Subcutaneous adipose tissue (tissue), 4 donors: Measurements from ENCODE around the gene THADA. TPM values are rescaled to one million over a fixed set of nuclear protein-coding genes. Genes with fewer than 3 reads are reported as not detected.

ENCODE experiments used
- total RNA-seq, 4 donors: library from RNA; depleted of rRNA; stranded (reverse); fragments of >200 nt; gene quantifications; one replicate each; pipeline ENCODE4 v1.1.0, GENCODE V29; 2016
- TF ChIP-seq, protein P1 (sequence below): fragments of 450-650 bp; IDR thresholded peaks from one replicate; pipeline ENCODE4 v1.5.1; 2016; ENCODE audit warnings: low read depth, mild to moderate bottlenecking, control low read depth, antibody characterized with exemption, moderate library complexity

The THADA gene
- total RNA-seq, 4 donors from 2014 or later = 31.8 to 71.9 (median 53.8) TPM

DNA sequence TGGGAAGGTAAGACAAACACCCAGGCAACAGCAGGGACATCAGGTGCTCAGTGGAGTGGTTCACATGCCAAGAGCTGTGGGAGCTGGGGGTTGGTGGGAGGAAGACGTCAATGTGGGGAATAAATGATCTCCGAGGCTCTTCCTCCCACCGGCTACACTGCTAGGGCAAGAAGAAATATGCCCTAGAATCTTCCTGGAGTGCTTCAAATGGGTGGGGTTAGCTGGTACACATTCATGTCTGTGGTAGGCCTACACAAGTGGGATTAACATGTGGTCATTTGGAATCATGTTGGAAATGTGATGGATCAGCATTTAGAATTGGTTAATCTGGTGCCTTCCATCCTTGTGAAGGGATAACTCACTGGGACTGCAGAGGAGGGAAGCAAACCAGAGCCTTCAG lies 357.0 kb downstream of the THADA start:
- TF ChIP-seq, protein P1, sequence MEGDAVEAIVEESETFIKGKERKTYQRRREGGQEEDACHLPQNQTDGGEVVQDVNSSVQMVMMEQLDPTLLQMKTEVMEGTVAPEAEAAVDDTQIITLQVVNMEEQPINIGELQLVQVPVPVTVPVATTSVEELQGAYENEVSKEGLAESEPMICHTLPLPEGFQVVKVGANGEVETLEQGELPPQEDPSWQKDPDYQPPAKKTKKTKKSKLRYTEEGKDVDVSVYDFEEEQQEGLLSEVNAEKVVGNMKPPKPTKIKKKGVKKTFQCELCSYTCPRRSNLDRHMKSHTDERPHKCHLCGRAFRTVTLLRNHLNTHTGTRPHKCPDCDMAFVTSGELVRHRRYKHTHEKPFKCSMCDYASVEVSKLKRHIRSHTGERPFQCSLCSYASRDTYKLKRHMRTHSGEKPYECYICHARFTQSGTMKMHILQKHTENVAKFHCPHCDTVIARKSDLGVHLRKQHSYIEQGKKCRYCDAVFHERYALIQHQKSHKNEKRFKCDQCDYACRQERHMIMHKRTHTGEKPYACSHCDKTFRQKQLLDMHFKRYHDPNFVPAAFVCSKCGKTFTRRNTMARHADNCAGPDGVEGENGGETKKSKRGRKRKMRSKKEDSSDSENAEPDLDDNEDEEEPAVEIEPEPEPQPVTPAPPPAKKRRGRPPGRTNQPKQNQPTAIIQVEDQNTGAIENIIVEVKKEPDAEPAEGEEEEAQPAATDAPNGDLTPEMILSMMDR = no peak

DNA sequence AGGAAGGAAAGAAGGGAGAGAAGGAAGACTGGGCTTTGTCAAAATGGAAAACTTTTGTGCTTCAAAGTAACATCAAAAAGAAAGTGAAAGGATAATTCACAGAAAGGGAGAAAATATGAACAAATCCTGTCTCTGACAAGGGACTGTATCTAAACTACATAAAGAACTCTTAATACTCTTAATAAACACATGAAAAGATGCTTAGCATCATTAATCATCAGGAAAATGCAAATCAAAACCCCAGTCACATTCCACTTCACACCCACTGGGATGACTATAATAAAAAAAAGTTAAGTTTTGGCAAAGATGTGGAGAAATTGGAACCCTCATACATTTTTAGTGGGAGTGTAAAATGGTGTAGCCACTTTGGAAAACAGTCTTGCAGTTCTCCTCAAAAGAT lies 357.7 kb downstream of the THADA start:
- TF ChIP-seq, protein P1 = no peak

DNA sequence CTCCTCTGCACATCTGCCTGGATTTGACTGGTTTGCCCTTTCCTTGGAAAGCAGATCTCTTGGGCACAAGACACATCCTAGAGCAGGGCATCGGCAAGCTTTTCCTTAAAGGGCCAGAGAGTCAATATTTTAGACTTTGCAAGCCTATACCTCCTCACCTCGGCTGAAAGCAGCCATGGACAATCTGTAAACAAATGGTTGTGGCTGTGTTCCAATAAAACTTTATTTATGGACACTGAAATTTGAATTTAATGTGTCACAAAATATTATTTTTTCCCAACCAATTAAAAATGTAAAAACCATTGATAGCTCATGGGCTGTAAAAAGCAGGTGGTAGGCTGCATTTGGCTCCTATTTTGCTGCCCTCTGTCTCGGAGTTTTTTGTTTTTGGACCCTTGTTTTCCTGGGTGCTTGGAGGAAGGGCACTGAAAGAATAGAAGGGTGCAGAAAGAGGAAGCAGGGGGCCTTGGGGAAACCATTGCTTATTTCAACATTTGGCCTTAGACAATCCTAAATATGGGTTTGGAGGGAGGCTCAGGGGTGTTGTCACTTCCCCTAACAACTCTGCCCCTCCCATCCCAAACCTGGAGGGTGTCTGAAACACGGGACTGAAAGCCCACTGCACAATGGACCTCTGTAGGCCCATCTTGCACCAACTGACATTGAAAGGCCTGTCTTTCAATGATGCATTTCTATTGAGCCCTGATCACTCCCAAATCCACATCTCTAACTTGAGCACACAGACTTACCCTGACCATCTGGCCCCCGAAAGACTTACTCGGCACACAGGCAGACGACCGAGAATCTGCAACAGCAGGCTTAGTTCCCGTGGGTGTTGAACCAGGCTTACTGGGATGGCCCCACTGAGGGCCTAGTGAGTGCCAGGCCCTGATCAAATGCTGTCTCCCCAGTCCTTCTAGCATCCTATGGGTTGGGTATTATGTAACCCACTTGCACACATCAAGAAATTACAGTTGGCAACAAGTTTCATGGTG lies 362.3 kb downstream of the THADA start:
- TF ChIP-seq, protein P1 = no peak

DNA sequence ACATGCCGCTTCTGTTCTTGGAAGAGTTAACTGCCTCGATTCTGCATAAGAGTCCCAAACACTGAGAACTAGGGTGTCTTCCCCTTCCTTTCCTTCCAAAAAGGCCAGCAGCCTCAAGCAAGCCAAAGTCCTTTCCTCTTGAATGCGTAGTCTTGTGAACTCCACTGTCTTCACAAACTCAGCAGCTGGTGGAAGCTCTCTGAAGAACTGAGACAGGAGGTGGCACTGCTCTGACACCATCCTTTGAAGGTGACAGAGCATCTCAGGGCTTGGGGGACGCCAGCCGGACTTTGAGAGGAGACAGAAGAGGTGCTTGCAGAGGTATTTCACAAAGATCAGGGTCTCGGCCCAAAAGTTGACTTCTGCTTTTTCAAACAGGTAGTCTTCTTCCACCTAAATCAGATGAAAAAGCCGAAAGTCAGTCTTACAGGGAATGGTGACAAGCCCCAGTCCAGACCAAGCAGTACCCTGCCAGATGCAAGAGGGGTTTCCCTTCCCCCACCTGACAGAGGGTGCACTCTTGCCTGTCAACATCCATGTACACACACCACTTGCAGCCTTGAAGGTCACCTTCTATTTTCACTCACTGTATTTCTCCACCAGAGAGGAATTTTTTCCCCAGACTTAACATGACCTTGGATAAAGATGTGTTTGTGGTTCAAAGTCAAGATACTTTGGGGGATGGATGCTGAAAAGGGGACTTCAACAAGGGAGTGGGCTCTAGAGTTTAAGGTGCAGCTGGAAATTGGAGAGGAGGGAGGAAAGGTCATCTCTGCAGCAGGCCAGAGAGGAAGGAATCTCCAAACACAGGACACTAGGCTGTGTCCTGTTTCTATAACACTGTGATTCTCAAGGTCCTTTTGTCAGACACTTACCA lies 364.6 kb downstream of the THADA start:
- TF ChIP-seq, protein P1 = no peak

DNA sequence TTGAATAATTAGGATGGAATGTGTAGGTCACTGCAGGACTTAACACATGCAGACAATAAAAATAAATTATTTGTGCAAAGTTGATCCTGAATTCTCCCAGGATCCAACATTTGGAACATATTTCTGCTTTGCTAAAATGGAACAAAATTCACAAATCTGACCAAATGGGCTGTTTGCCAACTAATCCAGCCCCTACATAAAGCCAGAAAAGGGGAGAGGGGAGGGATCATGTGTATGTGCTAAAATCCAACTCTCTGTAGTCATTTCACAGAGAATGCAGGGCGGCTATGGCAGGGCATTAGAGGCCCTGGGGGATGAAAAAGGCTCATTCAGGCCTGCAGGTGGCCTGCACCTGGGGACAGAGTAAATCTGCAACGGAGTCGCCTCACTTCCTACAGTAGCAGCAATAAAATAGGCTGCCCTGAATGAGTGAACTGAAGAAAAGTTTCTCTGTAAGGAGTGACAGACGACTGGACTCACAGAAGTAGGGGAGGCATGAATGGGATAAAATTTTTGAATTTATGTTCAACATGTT lies 365.4 kb downstream of the THADA start:
- TF ChIP-seq, protein P1 = no peak

DNA sequence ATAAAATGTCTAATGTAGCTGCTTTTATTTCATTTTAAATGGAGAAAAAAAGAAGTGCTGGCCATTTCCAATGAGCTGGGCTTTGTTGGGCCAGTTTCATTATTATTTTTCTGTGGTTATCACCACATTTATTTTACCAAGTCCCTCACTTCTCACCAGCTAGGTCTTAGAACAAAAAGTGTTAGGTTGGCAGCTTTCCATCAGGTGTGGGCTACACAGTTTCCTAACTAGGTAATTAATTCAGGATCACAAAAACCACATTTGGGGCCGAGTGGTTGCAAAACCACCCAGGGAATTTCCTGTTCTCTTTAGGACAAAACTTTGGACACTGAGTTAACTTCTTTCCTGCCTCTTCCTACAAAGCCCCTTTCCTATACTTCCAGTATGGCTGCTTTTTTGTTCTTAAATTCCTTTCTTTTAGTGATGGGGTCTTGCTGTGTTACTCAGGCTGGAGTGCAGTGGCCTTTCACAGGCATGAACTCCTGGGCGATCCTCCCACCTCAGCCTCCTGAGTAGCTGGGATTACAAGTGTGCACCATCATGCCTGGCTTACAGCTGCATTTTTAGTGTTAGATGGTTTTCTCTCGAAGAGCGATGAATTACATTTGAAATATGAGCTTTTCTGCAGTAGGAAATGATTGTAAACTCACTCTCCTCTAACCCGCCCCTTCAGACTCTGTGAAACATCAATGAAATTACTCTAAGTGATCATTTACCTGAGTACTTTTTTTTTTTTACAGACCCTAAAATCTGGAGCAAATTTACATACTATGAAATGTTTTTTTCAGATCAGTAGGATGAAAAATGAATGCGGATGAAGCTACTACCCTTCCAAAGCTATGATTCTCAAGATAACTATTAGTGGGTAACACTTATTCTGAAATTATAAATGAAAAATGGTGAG lies 366.8 kb downstream of the THADA start:
- TF ChIP-seq, protein P1 = no peak
